PC-3 (cell line): ENCODE data around the gene AP5Z1. TPM values are rescaled to one million over a fixed set of nuclear protein-coding genes. Genes with fewer than 3 reads are reported as not detected.

Experiments
- ATAC-seq: fragments of 200-7000 bp; cut with Tn5 transposase; 2 replicates; pipeline ENCODE4 v1.9.1; 2020; ENCODE audit warnings: mild to moderate bottlenecking, moderate library complexity
- BruUV-seq: library from RNA; stranded (reverse); fragments of 400-500 nt; replicated peaks from 2 replicates; lab custom pipeline; 2021; lab: Mats Ljungman, UMichigan
- CTCF ChIA-PET: fragments of 300-600 bp; sonication (Branson Sonifier 250); formaldehyde crosslinking; loops from one replicate; lab custom pipeline; 2022; ENCODE audit warnings: antibody characterized with exemption; lab: Charles Lee
- POLR2A ChIA-PET: fragments of 300-600 bp; sonication (Branson Sonifier 250); formaldehyde crosslinking; loops from one replicate; lab custom pipeline; 2022; ENCODE audit warnings: antibody characterized with exemption; ENCODE audit not compliant: unreplicated experiment; lab: Charles Lee
- DNase-seq: peaks from one replicate; pipeline ENCODE4 v3.0.0-alpha.2; 2015
- H2AFZ ChIP-seq: fragments of 300-600 bp; sonication (generic); 2 replicates; pipeline ENCODE4 v1.6.0; 2016; ENCODE audit warnings: antibody characterized with exemption, low read length
- H3F3A ChIP-seq: fragments of 300-600 bp; sonication (generic); one replicate; pipeline ENCODE4 v1.6.0; 2017; ENCODE audit warnings: antibody characterized with exemption, low read length, control low read depth, mild to moderate bottlenecking; ENCODE audit not compliant: unreplicated experiment
- H3K27ac ChIP-seq: fragments of 300-600 bp; sonication (generic); 2 replicates; pipeline ENCODE4 v1.5.1; 2016; ENCODE audit warnings: mild to moderate bottlenecking, low read length
- H3K27me3 ChIP-seq: fragments of 300-600 bp; sonication (generic); 2 replicates; pipeline ENCODE4 v1.6.1; 2016; ENCODE audit warnings: low read length, mixed read lengths
- H3K36me3 ChIP-seq: fragments of 300-600 bp; sonication (generic); 2 replicates; pipeline ENCODE4 v1.6.1; 2016; ENCODE audit warnings: low read depth, mixed run types, low read length, mixed read lengths
- H3K4me1 ChIP-seq: fragments of 300-600 bp; sonication (generic); 2 replicates; pipeline ENCODE4 v1.5.1; 2016; ENCODE audit warnings: low read length; ENCODE audit not compliant: insufficient read depth
- H3K4me2 ChIP-seq: fragments of 300-600 bp; sonication (generic); 2 replicates; pipeline ENCODE4 v1.6.0; 2016; ENCODE audit warnings: low read length
- H3K4me3 ChIP-seq: fragments of 300-600 bp; sonication (generic); 2 replicates; pipeline ENCODE4 v1.5.1; 2016; ENCODE audit warnings: mild to moderate bottlenecking, low read length, mixed read lengths
- H3K79me2 ChIP-seq: fragments of 300-600 bp; sonication (generic); 2 replicates; pipeline ENCODE4 v1.6.1; 2017; ENCODE audit warnings: low read length, mixed read lengths
- H3K9ac ChIP-seq: fragments of 300-600 bp; sonication (generic); 2 replicates; pipeline ENCODE4 v1.6.0; 2016; ENCODE audit warnings: mild to moderate bottlenecking, low read length
- H3K9me2 ChIP-seq: fragments of 300-600 bp; sonication (generic); replicated peaks from 2 replicates; pipeline ENCODE4 v1.6.1; 2016; ENCODE audit warnings: mixed run types, low read length, mixed read lengths
- H3K9me3 ChIP-seq: fragments of 300-600 bp; sonication (generic); 2 replicates; pipeline ENCODE4 v1.6.1; 2016; ENCODE audit warnings: low read length, mixed read lengths
- H4K20me1 ChIP-seq: fragments of 300-600 bp; sonication (generic); 2 replicates; pipeline ENCODE4 v1.6.1; 2016; ENCODE audit warnings: low read length, mixed read lengths
- EZH2 ChIP-seq: fragments of 300-600 bp; sonication (generic); IDR thresholded peaks from one replicate; pipeline ENCODE4 v1.6.1; 2017; ENCODE audit warnings: antibody characterized with exemption, mild to moderate bottlenecking, low read length; ENCODE audit not compliant: unreplicated experiment
- EZH2phosphoT487 ChIP-seq: fragments of 300-600 bp; sonication (generic); IDR thresholded peaks from 2 replicates; pipeline ENCODE4 v1.6.1; 2018; ENCODE audit warnings: mild to moderate bottlenecking, antibody characterized with exemption, low read length, borderline replicate concordance
- intact Hi-C: fragments of 100-400 bp; cut with micrococcal nuclease; formaldehyde crosslinking; loops from 2 replicates; pipeline ENCODE4 v1.9.0; 2023
- total RNA-seq: library from RNA; depleted of rRNA; stranded (reverse); fragments of >200 nt; gene quantifications from 2 replicates; pipeline ENCODE4 v1.2.3, GENCODE V29; 2014
- TF ChIP-seq, protein P1 (sequence below): fragments of 300-600 bp; sonication (generic); conservative IDR thresholded peaks from 2 replicates; pipeline ENCODE4 v1.5.1; 2017; ENCODE audit warnings: antibody characterized with exemption, low read depth, mild to moderate bottlenecking, low read length

The AP5Z1 gene
- total RNA-seq, 1 experiment from 2014 or later = 36.6 TPM

DNA sequence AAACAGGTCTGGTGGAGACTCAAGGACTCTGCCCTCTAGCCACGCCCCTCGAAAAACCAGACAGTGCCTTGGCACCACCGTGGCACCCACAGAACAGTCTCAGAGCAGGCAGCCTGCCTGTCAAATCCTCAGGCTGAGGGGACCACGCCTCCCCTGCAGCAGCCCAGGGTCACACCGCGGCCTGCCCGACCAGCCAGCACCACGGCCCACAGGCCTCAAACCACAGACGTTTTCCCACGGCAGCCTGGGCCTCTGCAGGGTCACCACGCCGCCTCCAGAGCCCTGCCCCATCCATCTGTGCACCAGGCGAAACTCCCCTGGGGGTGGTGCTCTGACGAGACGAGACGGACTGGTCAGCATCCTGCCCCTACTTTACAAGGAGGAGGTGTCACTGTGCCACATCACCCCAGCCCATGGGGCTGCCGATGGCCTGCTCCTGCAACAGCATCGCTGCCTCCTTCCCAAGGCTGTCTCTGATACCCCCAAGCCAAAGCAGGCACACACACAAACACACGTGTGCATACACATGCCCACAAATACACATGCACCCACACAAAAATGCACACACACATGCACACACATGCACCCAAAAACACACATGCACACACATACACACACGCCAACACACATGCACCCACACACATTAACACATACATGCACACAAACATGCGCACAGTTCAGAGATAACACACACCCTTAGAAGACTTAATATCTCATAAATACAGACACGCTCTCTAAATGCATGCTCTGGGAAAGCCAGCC is 61.8 kb downstream of the AP5Z1 start:
- H3F3A ChIP-seq = no peaks in the 10 kb centered on the region
- ChIA-PET CTCF (no interaction called here), POLR2A (no interaction called here)
- H3K9ac ChIP-seq = no peak overlapping the region
- ATAC-seq = no peak
- TF ChIP-seq EZH2 = no peak
- no peak for TF ChIP-seq EZH2phosphoT487
- TF ChIP-seq, protein P1, sequence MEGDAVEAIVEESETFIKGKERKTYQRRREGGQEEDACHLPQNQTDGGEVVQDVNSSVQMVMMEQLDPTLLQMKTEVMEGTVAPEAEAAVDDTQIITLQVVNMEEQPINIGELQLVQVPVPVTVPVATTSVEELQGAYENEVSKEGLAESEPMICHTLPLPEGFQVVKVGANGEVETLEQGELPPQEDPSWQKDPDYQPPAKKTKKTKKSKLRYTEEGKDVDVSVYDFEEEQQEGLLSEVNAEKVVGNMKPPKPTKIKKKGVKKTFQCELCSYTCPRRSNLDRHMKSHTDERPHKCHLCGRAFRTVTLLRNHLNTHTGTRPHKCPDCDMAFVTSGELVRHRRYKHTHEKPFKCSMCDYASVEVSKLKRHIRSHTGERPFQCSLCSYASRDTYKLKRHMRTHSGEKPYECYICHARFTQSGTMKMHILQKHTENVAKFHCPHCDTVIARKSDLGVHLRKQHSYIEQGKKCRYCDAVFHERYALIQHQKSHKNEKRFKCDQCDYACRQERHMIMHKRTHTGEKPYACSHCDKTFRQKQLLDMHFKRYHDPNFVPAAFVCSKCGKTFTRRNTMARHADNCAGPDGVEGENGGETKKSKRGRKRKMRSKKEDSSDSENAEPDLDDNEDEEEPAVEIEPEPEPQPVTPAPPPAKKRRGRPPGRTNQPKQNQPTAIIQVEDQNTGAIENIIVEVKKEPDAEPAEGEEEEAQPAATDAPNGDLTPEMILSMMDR = no peak
- intact Hi-C loops = no loop called here
- H3K9me2 ChIP-seq = no peaks in the 10 kb centered on the region
- H4K20me1 ChIP-seq = no peaks in the 10 kb centered on the region
- H3K27me3 ChIP-seq = no peaks in the 10 kb centered on the region
- H2AFZ ChIP-seq = no peak overlapping the region
- no peak overlapping the region for H3K27ac ChIP-seq
- no peaks in the 10 kb centered on the region for H3K36me3 ChIP-seq
- H3K4me1 ChIP-seq = no peaks in the 10 kb centered on the region
- H3K79me2 ChIP-seq = no peaks in the 10 kb centered on the region
- BruUV-seq = no TSS peak
- H3K9me3 ChIP-seq = no peaks in the 10 kb centered on the region
- no peak for DNase-seq
- H3K4me2 ChIP-seq = no peak overlapping the region
- H3K4me3 ChIP-seq = no peak overlapping the region

DNA sequence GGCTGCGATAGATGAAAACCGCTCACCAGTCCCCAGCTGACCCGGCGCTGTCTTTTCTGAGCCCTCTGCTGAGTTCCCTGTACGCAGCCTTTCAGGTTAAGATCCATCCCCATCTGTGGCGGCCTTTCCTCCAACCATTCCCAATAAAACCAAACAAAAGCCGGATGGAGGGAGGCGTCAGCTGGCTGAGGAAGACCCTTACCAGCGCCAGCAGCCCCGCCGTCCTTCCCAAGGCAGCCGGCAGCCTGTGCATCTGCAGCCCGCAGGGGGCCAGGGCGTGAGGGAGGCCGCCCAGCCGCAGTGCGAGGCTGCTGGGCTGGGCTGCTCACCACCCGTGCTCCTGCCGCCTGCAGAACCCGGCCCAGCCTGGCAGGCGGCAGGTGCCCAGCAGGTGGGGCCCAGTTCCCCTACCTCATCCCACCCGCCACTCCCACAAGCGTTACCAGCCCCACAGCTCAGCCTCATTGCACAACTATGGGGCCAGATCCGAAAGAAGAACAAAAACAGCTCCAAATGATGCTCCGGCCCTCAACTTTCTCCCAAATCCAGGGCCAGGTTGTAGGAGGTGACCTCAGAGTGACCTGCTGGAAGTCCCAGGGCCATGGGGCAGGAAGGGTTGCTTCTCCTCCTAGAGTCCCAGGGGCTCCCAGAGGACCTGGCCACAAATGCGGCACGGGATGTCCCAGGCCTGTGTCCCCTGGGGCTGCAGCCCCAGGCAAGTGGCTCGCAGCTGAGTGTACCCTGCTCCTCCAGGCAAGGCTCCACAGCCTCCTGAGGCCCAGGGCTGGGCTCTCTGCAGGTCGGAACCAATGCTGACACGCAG is 62.6 kb downstream of the AP5Z1 start:
- no peak overlapping the region for H2AFZ ChIP-seq
- no peak for ATAC-seq
- no peak for TF ChIP-seq EZH2phosphoT487
- TF ChIP-seq EZH2 = no peak
- TF ChIP-seq, protein P1 = no peak
- no peaks in the 10 kb centered on the region for H3F3A ChIP-seq
- no peaks in the 10 kb centered on the region for H3K4me1 ChIP-seq
- no peak overlapping the region for H3K4me3 ChIP-seq
- H3K9ac ChIP-seq = no peak overlapping the region
- ChIA-PET POLR2A (no interaction called here), CTCF (no interaction called here)
- H3K27me3 ChIP-seq = no peaks in the 10 kb centered on the region
- H3K9me3 ChIP-seq = no peaks in the 10 kb centered on the region
- no peak overlapping the region for H3K27ac ChIP-seq
- intact Hi-C loops = no loop called here
- no peaks in the 10 kb centered on the region for H3K36me3 ChIP-seq
- BruUV-seq = no TSS peak
- no peaks in the 10 kb centered on the region for H3K79me2 ChIP-seq
- DNase-seq = no peak
- H3K4me2 ChIP-seq = no peak overlapping the region
- no peaks in the 10 kb centered on the region for H4K20me1 ChIP-seq
- no peaks in the 10 kb centered on the region for H3K9me2 ChIP-seq
